Ovary (tissue), 9 donors: ENCODE measurements around the gene TBCK. TPM values are rescaled to one million over a fixed set of nuclear protein-coding genes. Genes with fewer than 3 reads are reported as not detected.

Experiments used
- DNase-seq, 5 donors: peaks; one replicate each; pipeline ENCODE4 v3.0.0-alpha.2; 2019 to 2020
- H3K27ac ChIP-seq, 2 donors: fragments of 200-600 bp; one replicate each; pipeline versions ENCODE4 v1.5.1 to v1.8.0; 2019 to 2022
- H3K27me3 ChIP-seq: fragments of 200-600 bp; one replicate; pipeline ENCODE4 v1.8.0; 2022
- H3K36me3 ChIP-seq: fragments of 200-600 bp; sonication (generic); one replicate; pipeline ENCODE4 v1.5.1; 2019
- H3K4me1 ChIP-seq: one replicate; pipeline ENCODE4 v1.8.1; 2013; ENCODE audit warnings: mild to moderate bottlenecking, moderate library complexity; ENCODE audit not compliant: insufficient read depth
- H3K4me3 ChIP-seq: fragments of 200-600 bp; sonication (generic); one replicate; pipeline ENCODE4 v1.5.1; 2017
- H3K9me3 ChIP-seq, 2 donors: fragments of 200-600 bp in 1 of 2; sonication (generic) in 1 of 2; one replicate each; pipeline versions ENCODE4 v1.5.1 to v1.8.1; 2013 to 2019; ENCODE audit warnings: mild to moderate bottlenecking in 1 of 2, moderate library complexity in 1 of 2
- EP300 ChIP-seq: sonication (generic); formaldehyde crosslinking; IDR thresholded peaks from one replicate; pipeline ENCODE4 v1.6.1; 2017; ENCODE audit warnings: antibody characterized with exemption
- POLR2A ChIP-seq: fragments of 450-650 bp; IDR thresholded peaks from one replicate; pipeline ENCODE4 v1.6.1; 2017; ENCODE audit warnings: antibody characterized with exemption, mild to moderate bottlenecking, moderate library complexity
- WGBS, 3 donors: extraction: QIAGEN DNeasy Blood & Tissue Kit in 1 of 3; methylation state at CpG; one replicate each; pipeline versions ENCODE4 v1.1.5 to v1.1.7; 2013 to 2017; 5-methylcytosine and 5-hydroxymethylcytosine counted together
- intact Hi-C, 4 donors: fragments of 100-400 bp; cut with DNase I; formaldehyde crosslinking; loops; one replicate each; pipeline versions ENCODE4 v1.11.0 to v1.15.1; 2022 to 2023
- polyA plus RNA-seq, 2 donors: library from polyadenylated mRNA; stranded (reverse); fragments of 200-250 nt in 1 of 2; fragments of 350-450 nt in 1 of 2; fragmentation: Illumina TruSeq in 1 of 2; extraction: RNeasy Lipid Tissue Mini Kit (QIAGEN cat#74804) in 1 of 2; gene quantifications; one replicate each; pipeline ENCODE4 v1.2.3, GENCODE V29; 2013 to 2014
- total RNA-seq, 7 donors: library from RNA; depleted of rRNA in 2 of 7; stranded (reverse); fragments of >200 nt in 2 of 7; fragmentation: NEBNext Ultra II Directional in 3 of 7; extraction: Animal tissue kit (Norgen Biotek cat#: 25700) in 3 of 7; gene quantifications; one replicate each; pipeline versions ENCODE4 v1.1.0 to v1.2.4, GENCODE V29; 2016 to 2023
- TF ChIP-seq, protein P1 (sequence below), 3 donors: fragments of 450-650 bp in 2 of 3; fragments of 200-600 bp in 1 of 3; IDR thresholded peaks; one replicate each; pipeline versions ENCODE4 v1.5.1 to v1.8.0; 2016 to 2022; ENCODE audit warnings: antibody characterized with exemption in 3 of 3, mild to moderate bottlenecking in 1 of 3
- donor health status: DM: no; HTN: no; CAD: no; lungs with moderate emphysema.
- donor health status: DM: no; HTN: no; CAD: no.
- donor health status: Bipolar disorder and iron deficiency.
- donor health status: DM: yes; HTN: yes; CAD: no.
- donor health status: DM: no; HTN: no; CAD: no.
- donor health status: DM: yes; HTN: yes; CAD: no.

Gene TBCK
- total and polyA plus RNA-seq, 9 donors: 13.6 to 50.1 (median 39.1) TPM

DNA sequence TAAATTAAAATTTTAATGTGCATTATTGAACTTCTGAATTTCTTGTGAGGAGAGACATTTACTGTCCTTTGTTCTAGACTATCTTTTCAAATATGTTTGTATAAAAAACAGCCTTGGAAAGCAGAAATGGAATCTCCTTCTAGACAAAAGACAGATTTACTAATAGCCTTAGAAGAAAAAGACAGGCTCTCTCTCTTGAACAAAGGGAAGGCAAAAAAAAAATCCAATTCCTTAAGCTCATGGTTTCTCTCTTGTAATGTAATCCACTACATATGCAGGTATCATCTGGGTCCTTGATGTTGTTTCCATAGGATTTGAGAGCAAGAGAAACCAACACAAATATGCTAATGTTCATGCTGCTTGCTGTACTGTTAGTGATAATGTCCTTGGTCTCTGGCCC, 106.0 kb downstream of the TBCK start:
- Histone ChIP-seq H3K4me3 (no peak overlapping the region), H3K9me3 (no peaks in the 10 kb centered on the region), H3K27me3 (no peaks in the 10 kb centered on the region), H3K36me3 (no peaks in the 10 kb centered on the region), H3K27ac (no peak overlapping the region), H3K4me1 (no peaks in the 10 kb centered on the region)
- TF ChIP-seq, protein P1, sequence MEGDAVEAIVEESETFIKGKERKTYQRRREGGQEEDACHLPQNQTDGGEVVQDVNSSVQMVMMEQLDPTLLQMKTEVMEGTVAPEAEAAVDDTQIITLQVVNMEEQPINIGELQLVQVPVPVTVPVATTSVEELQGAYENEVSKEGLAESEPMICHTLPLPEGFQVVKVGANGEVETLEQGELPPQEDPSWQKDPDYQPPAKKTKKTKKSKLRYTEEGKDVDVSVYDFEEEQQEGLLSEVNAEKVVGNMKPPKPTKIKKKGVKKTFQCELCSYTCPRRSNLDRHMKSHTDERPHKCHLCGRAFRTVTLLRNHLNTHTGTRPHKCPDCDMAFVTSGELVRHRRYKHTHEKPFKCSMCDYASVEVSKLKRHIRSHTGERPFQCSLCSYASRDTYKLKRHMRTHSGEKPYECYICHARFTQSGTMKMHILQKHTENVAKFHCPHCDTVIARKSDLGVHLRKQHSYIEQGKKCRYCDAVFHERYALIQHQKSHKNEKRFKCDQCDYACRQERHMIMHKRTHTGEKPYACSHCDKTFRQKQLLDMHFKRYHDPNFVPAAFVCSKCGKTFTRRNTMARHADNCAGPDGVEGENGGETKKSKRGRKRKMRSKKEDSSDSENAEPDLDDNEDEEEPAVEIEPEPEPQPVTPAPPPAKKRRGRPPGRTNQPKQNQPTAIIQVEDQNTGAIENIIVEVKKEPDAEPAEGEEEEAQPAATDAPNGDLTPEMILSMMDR (IDR thresholded peaks at IDR 0.05): no peak
- TF ChIP-seq EP300: no peak
- TF ChIP-seq POLR2A: no peak
- intact Hi-C loops: no loop called here
- no peak for DNase-seq

DNA sequence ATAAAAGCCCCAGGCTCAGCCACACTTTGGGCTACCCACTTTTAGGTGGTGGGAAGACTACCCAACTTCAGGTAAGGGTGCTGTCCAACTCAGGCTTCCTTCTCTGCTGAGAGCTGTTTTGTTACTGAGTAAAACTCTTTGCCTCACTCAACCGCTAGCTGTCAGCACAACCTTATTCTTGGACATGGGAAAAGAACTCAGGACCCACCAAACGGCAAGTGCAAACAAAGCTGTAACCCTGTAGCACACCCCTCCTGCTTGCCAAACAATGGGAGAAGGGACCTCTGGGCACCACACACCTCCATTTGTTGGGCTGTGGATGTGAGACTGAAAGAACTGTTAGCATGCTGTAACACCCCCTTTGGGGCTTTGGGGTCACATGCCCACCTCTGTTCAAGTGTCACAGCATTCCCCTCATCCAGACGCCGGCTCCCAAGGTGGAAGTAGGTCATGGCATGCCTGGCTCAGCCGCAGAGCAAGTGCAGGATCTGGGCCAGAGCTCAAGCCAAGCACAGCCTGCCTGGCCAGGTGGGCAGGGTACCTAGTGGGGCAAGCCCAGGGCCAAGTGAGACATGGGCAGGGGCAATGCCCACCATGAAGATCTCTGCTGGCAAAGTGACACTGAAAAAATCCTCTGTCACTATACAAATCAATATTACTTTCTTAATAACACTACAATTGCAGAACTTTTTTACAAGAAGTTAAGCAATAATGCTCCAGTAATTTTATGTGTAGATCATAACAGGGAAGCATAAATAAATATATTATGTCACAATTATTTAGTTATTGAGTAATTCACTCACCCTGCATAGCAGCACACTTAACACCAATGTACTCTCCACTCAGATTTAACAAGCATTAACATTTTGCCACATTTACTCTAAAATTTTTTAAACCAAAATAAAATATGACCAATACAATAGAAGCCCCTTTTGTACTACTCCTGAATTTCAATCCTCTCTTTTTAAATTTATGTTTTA, 107.2 kb downstream of the TBCK start:
- no peak for DNase-seq
- no peaks in the 10 kb centered on the region for H3K9me3 ChIP-seq

DNA sequence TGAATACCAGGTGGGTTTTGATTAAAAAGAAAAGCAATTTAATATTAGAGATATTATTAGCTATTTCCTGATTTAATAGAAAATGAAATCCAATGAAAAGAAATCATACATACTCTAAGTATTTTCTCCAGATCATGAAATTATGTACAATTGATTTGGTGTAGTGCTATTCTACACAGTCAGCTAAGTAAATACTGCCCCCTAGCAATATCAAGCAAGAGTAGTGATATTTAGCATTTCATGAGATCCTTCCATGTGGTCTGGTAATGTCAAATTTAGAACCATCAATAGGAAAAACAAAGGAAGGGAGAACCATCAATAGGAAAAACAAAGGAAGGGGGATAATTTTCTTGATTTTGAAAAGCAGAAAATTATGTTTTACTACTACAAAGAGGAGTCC, 114.6 kb downstream of the TBCK start:
- Histone ChIP-seq H3K36me3 (no peaks in the 10 kb centered on the region), H3K4me3 (no peak overlapping the region), H3K4me1 (no peaks in the 10 kb centered on the region), H3K9me3 (no peaks in the 10 kb centered on the region), H3K27ac (no peak overlapping the region), H3K27me3 (peaks cover 2% of the 10 kb centered on the region)
- intact Hi-C loops: no loop called here
- DNase-seq: no peak
- TF ChIP-seq POLR2A: no peak
- TF ChIP-seq, protein P1 (IDR thresholded peaks at IDR 0.05): no peak
- no peak for TF ChIP-seq EP300

More for the DNA sequence above, 107.2 kb downstream of the TBCK start:
- 96 to 99% (median 96%) methylated on average over 5 of the region's 5 CpGs for WGBS, 3 donors
- Histone ChIP-seq H3K36me3 (no peaks in the 10 kb centered on the region), H3K4me1 (no peaks in the 10 kb centered on the region), H3K4me3 (no peak overlapping the region), H3K27ac (no peak overlapping the region), H3K27me3 (no peaks in the 10 kb centered on the region)
- TF ChIP-seq, protein P1 (IDR thresholded peaks at IDR 0.05): no peak
- TF ChIP-seq EP300 (no peak), POLR2A (no peak)
- intact Hi-C loops: no loop called here

DNA sequence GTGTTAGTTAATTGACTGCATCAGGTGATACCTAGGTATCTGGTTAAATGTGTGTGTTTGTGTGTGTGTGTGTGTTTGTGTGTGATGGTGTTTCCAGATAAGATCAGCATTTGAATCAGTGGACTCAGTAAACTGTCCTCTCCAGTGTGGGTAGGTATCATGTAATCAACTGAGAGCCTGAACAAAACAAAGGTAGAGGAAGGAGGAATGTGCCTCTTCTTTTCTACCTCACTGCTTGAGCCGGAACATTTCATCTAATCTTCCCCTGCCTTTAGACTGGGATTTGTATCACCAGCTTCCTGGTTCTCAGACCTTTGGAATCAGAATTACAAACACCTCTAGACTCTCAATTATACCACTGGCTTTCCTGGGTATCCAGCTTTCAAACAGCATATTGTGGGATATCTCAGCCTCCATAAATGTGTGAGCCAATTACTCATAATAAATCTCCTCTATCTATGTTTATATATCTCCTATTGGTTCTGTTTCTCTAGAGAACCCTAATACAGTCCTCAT, 120.5 kb downstream of the TBCK start:
- WGBS, 3 donors: 97 to 100% (median 98%) methylated on average over 1 of the region's 1 CpG
- H3K27me3 ChIP-seq: no peaks in the 10 kb centered on the region
- DNase-seq: no peak

More for the DNA sequence above, 120.5 kb downstream of the TBCK start:
- intact Hi-C loops: no loop called here
- no peaks in the 10 kb centered on the region for H3K4me1 ChIP-seq
- TF ChIP-seq, protein P1 (IDR thresholded peaks at IDR 0.05): no peak
- TF ChIP-seq POLR2A (no peak), EP300 (no peak)
- no peak overlapping the region for H3K27ac ChIP-seq
- no peak overlapping the region for H3K4me3 ChIP-seq
- no peaks in the 10 kb centered on the region for H3K36me3 ChIP-seq
- no peaks in the 10 kb centered on the region for H3K9me3 ChIP-seq
